Measurements from ENCODE around the gene RND1. TPM values are rescaled to one million over a fixed set of nuclear protein-coding genes. Genes with fewer than 3 reads are reported as not detected.
A peak's percentile ranks its signal among the peaks of the same experiment; 100 is the strongest.
"Not testable (repeated sequence)": the region's sequence is repeated elsewhere in the genome, so short reads cannot be mapped to it uniquely, and the experiment has no call there.

Gene RND1
- polyA plus RNA-seq, 3 donors, result 0.40 to 0.49 TPM; not detected in 1

- H3K9me3 ChIP-seq (replicated peaks in 1 of 2; ENCODE audit: control insufficient read depth in 1 of 2, insufficient read depth in 1 of 2, low read length in 2 of 2), result no peaks in the 10 kb centered on the region
- no peak overlapping the region for H3K4me3 ChIP-seq (replicated peaks in 1 of 3; ENCODE audit: low read depth in 2 of 3, low read length in 3 of 3)
- no peaks in the 10 kb centered on the region for H4K20me1 ChIP-seq (ENCODE audit: insufficient read depth, low read length)
- Mint-ChIP-seq H3K9me3 (peaks cover 0 to 2% (median 0%) of the 10 kb centered on the region in 7 donors), H3K27ac (no peak overlapping the region), H3K4me1 (peaks cover 29% of the 10 kb centered on the region), H3K4me3 (no peak overlapping the region), H3K27me3 (ENCODE audit: low read depth in 3 of 3) (peaks cover 28 to 38% (median 28%) of the 10 kb centered on the region in 3 donors), H3K36me3 (no peaks in the 10 kb centered on the region)
- peak in 1 of 3 donors; percentile 27 for DNase-seq
- no peaks in the 10 kb centered on the region for H3K36me3 ChIP-seq (replicated peaks in 1 of 2; ENCODE audit: control insufficient read depth in 1 of 2, insufficient read depth in 2 of 2, low read length in 2 of 2)
- WGBS (ENCODE audit: insufficient coverage), result 0% methylated on average over 2 of the region's 2 CpGs
- intact Hi-C loops (cut with micrococcal nuclease), result no loop called here
- H3K27me3 ChIP-seq (ENCODE audit: control insufficient read depth in 2 of 2, insufficient read depth in 2 of 2, low read length in 2 of 2), result peaks cover 14 to 24% of the 10 kb centered on the region in 2 donors
- no peak overlapping the region for H2AFZ ChIP-seq (ENCODE audit: insufficient read depth, low read depth, low read length, poor library complexity, severe bottlenecking)
- H3K79me2 ChIP-seq (ENCODE audit: insufficient read depth, low read length), result no peaks in the 10 kb centered on the region
- TF ChIP-seq, protein P1, sequence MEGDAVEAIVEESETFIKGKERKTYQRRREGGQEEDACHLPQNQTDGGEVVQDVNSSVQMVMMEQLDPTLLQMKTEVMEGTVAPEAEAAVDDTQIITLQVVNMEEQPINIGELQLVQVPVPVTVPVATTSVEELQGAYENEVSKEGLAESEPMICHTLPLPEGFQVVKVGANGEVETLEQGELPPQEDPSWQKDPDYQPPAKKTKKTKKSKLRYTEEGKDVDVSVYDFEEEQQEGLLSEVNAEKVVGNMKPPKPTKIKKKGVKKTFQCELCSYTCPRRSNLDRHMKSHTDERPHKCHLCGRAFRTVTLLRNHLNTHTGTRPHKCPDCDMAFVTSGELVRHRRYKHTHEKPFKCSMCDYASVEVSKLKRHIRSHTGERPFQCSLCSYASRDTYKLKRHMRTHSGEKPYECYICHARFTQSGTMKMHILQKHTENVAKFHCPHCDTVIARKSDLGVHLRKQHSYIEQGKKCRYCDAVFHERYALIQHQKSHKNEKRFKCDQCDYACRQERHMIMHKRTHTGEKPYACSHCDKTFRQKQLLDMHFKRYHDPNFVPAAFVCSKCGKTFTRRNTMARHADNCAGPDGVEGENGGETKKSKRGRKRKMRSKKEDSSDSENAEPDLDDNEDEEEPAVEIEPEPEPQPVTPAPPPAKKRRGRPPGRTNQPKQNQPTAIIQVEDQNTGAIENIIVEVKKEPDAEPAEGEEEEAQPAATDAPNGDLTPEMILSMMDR (IDR thresholded peaks at IDR 0.05), result no peak
- no peak overlapping the region for H3K27ac ChIP-seq (ENCODE audit: low read depth in 1 of 2, low read length in 2 of 2)
- peak overlapping the region; percentile 21 for H3K9ac ChIP-seq (ENCODE audit: insufficient read depth, low read length, poor library complexity, severe bottlenecking)
- H3K4me2 ChIP-seq (replicated peaks; ENCODE audit: extremely low read depth, low read length, poor library complexity, severe bottlenecking), result no peak overlapping the region
- peaks cover 21 to 22% of the 10 kb centered on the region in 2 donors for H3K4me1 ChIP-seq (ENCODE audit: control insufficient read depth in 1 of 2, insufficient read depth in 2 of 2, low read length in 2 of 2)
These were observed 4.6 kb downstream of the RND1 start for GRCh38 chr12:48861111-48861510.

- peaks cover 15% of the 10 kb centered on the region in 2 donors for H3K4me1 ChIP-seq (ENCODE audit: control insufficient read depth in 1 of 2, insufficient read depth in 2 of 2, low read length in 2 of 2)
- peaks cover 26 to 34% (median 27%) of the 10 kb centered on the region in 3 donors for H3K27me3 Mint-ChIP-seq (ENCODE audit: low read depth in 3 of 3)
- H3K9ac ChIP-seq (ENCODE audit: insufficient read depth, low read length, poor library complexity, severe bottlenecking); H3K27ac ChIP-seq (ENCODE audit: low read depth in 1 of 2, low read length in 2 of 2); DNase-seq; H3K36me3 Mint-ChIP-seq; H3K36me3 ChIP-seq (replicated peaks in 1 of 2; ENCODE audit: control insufficient read depth in 1 of 2, insufficient read depth in 2 of 2, low read length in 2 of 2); H3K4me2 ChIP-seq (replicated peaks; ENCODE audit: extremely low read depth, low read length, poor library complexity, severe bottlenecking); H4K20me1 ChIP-seq (ENCODE audit: insufficient read depth, low read length); H3K9me3 Mint-ChIP-seq; H3K4me3 Mint-ChIP-seq; H3K27ac Mint-ChIP-seq; H2AFZ ChIP-seq (ENCODE audit: insufficient read depth, low read depth, low read length, poor library complexity, severe bottlenecking); H3K79me2 ChIP-seq (ENCODE audit: insufficient read depth, low read length); H3K4me3 ChIP-seq (replicated peaks in 1 of 3; ENCODE audit: low read depth in 2 of 3, low read length in 3 of 3); H3K9me3 ChIP-seq (replicated peaks in 1 of 2; ENCODE audit: control insufficient read depth in 1 of 2, insufficient read depth in 1 of 2, low read length in 2 of 2); intact Hi-C loops (cut with micrococcal nuclease): not testable (repeated sequence)
- WGBS (ENCODE audit: insufficient coverage), result 100% methylated on average over 3 of the region's 5 CpGs
- peaks cover 14 to 23% of the 10 kb centered on the region in 2 donors for H3K27me3 ChIP-seq (ENCODE audit: control insufficient read depth in 2 of 2, insufficient read depth in 2 of 2, low read length in 2 of 2)
- H3K4me1 Mint-ChIP-seq, result peaks cover 21% of the 10 kb centered on the region
These were observed 5.4 kb downstream of the RND1 start for GRCh38 chr12:48860236-48860635.

Measured in CD14-positive monocyte (primary cell).